HG02571 (cell line): ENCODE results near the gene RGL1.

ENCODE experiments used
- ATAC-seq: cut with Tn5 transposase; IDR thresholded peaks from one replicate; pipeline ENCODE4 v1.9.1; 2021; ENCODE audit warnings: mild to moderate bottlenecking, moderate library complexity; ENCODE audit not compliant: unreplicated experiment

Gene RGL1

DNA sequence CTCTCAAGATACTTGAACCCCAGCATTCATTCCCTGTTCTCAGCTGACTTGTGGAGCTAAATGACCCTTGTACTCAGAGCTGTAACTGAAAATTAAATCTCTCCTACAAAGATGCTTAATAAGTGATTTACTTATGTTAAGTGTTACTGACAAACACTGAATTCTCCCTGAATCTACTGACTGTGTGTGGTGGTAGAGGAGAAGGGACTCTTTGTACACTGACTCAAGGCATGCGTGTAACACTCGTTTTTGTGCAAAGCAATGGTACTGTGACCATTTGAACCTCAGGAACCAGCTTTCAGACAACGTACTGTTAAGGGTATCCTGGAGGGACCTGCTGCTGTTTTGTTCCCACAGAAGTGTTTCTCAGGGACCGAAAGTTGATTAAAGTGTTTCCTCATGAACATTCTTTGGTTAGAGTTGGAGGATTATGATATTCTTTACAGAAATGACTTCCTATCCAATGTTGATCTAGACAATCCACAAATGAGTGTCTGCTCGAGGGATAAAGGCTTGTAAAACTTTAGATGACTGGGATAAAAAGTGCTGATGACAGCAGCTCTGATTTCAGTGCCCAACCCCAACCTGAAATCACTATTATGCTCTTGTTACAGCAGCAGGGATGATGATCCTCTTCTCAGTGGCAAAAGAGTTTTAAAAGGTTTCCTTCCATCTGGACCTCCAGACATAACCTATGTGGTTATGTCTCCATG, 12.8 kb downstream of the RGL1 start:
- ATAC-seq, result no peak

DNA sequence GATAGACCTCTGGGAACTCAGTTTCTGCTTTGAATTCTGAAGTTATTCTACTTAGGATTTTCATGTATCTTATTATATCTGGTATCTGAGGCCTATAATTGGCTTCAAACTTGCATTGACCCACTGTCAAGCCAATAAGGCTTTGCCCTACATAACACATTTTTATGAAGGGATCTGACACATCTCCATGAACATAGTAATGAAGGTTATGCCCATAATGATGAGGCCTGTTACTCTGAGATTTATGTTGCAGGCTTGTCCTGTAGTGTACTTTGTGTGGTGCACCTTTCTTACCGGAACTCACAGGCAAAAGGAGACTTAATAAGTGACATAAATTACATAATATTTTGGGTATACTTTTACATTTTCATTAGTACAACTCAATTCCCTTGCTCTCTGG, 14.1 kb downstream of the RGL1 start:
- ATAC-seq, result no peak

DNA sequence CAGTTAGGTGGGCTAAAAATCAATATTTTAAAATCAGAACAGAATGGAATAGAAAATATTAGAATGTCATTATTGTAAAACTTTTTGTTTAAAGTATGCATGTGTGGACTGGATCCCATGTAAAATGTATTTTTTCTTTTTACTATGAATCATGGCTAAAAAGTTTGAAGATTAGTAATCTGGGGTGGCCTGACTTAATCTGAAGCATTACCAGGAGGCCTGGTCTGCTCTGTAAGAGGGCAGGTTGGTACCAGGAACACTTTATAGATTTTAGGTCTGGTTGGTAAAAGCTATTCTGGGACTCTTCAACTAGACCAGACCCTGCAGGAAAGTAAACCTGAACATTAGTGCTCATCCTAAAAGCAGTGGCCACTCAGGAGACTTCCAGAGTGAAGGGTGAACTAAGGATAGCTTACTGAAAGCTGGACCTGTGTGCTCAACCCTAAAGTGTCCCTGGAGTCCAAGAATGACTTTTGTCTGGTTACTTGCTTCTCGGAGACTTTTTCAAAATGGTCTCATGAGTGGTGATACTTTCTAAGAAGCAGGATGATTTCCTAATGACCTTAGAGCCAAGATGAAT, 16.5 kb downstream of the RGL1 start:
- ATAC-seq, result no peak

DNA sequence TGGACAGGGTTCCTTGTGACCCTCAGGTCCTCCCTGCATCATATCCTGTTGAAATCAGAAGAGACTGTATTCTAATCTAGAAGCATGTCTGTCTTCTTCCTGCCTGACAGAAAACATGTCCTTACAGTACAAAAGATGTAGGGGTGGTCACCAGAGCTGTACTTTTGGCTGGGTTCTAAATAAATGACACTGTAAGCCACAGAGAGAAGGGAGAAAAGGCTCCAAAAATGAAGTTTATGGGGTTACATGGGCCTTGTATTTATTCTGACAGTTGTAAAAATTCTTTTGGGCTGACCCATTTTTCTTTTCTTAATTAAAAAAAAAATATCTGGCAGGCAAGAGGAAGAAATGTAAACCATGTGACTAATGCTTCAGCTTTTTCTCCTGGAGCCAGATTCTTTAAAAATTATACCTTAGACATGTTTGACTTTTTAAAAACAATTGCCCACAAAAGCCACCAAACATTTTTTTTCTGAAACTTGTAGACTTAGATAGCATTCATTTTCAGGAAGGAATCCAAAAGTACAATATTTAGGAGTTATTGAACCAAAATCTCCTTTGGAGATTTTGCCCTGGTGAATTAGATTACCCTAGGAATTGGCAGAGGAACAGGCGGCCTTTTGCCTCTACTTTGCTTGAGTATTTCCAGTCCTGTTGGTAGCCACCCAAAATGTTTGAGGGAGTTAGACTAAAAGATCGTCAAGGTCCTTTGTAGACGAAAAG, 17.1 kb downstream of the RGL1 start:
- no peak for ATAC-seq

DNA sequence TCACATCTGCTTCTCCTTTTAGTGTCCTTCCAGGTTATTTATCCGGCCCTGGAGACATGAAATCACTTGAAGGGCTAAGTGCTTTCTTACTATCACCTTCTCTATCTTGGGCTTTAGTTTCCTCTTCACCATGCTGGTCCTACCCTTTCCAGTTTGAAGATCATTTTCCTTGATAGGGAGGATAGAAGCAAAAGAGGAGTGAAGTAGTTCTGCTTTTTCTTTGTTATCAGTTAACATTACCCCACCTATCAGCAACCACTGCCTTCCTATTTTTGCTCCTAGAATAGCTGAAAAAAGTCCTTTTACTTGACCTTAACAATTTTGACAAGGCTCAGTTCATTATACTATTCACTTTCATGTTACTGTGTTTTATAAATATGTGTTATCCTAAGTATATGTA, 19.4 kb downstream of the RGL1 start:
- no peak for ATAC-seq

DNA sequence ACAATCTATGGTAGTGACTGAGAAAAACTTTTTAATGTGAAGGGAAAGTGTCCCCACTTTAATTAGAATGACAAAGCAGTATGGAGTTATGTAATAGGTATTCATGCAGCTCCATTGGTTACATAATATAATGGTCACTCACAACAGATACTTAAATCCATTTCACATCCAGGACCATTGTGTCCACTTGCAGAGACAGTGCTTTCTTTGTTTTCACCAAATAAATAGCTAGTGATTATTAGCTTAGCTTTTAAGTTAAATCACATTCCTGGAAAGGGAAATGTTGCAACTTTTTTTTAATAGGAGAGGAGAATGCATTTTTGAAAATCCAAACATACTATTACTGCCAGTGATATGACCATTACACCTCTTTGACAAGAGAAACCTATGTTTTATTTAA, 22.9 kb downstream of the RGL1 start:
- no peak for ATAC-seq

DNA sequence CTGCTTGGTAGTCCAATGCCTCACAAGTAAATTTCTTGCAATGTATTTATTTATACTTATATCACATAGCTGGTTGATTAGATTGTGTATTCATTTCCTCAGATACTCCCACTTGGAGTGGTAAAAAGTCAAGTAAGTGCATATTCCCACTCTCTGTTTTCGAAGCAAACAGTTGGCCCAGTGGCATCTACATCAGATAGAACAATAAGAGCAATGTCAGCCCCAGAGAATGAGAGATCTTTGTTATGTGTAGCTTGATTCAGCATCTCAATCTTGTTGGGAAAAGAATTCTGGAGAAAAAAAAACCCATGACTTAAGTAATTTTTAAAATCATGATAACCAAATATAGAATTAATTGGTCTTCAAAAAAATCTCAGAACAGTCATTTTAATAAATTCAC, 25.5 kb downstream of the RGL1 start:
- no peak for ATAC-seq

DNA sequence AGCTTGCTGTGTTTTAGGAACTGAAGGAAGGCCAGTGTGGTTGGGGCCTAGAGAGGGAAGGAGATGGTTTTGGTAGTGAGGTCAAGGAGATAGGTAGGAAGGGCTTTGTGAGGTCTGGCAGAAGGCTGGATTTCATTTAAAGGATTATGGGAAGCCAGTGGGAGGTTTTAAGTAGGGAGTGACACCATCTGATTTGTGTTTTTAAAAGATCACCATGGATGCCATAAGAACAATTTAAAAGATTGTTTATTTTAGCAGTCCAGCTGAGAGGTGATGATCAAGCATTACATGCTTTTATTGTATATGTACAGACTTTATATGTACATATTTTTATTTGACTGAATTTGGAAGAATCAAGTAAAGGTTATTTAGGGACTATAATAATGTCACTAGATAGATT, 26.4 kb downstream of the RGL1 start:
- no peak for ATAC-seq

DNA sequence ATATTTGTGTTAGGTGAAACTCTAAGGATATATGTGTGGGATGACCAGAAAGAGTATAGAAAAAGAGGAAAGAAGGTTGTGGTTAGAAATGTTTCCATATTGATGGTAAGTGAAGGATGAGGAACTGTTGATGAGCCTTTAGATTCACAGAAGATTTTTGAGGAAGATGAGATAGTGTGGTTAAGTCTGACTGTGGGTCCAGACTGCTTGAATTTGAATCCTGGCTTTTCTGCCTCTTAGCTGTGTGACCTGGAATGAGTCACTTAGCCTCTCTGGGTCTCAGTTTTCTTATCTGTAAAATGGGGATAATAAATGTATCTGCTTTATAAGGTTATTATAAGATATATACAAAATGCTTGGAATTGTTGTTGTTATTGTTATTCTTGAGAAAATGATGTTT, 27.5 kb downstream of the RGL1 start:
- no peak for ATAC-seq

DNA sequence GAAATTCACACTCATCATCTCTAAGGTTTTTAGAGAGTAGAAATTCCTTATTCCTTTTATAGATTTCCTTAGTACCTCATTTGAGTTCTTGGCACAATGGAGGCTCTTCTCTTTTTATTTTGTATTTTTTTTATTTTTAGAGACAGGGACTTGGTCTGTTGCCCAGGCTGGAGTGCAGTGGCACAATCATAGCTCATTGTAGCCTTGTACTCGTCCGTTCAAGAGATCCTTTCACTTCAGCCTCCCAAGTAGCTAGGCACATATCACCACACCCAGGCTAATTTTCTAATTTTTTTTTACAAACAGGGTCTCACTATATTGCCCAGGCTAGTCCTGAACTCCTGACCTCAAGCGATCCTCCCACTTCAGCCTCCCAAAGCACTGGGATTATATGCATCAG, 29.6 kb downstream of the RGL1 start:
- no peak for ATAC-seq

DNA sequence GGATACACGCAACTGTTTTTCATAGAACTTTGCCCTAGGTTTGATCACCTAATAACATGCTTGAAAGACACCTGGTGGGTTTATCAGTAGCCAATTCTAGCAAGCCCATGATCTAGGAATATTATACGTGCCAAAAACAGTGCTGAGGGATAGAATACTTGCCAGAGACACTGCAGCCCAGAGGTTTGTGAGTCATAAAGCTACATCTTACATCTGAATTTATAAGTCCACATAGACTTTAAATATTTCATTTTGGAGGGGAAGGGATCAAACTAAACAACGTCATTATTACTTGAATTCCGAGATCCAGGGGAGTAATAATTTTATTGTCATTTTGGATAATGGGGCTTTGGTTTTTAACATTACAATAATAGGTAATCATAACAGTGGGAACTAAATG, 31.7 kb downstream of the RGL1 start:
- no peak for ATAC-seq

DNA sequence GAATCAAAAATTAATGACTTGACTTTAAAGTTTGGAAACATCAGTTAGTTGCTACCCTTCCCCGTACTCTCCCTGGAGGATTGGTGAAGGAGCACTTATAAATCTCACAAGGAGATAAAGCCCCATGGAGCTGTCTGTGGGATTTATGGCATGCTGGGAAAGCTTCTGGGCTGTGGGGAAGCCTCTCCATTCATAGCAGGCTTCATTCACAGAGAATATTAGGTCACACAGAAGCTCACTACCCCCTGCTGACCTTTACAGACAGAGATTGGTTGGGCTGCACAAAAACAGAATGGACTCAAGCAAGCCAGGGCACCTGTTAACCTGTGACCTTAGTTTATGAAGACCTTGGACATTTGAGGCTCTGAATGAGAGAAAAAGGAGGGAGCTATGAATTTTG, 32.1 kb downstream of the RGL1 start:
- no peak for ATAC-seq

DNA sequence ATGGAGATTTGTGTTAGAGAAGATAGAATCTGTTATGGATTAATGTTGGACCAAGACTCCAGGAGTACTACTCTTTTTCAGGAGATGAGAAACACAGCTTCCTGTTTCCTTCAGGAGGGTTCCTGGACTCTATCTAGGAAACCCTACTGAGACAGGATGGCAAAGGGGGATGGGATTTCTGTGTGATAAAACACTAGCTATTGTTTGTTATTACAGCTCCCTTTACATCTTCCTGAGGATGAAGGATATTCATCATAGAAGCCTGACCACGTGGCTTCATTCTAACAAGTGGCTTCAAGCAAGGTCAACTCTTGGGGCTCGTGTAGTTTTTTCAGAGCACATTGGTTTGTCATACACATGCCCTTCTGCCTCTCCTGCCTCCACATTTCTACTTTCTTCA, 33.3 kb downstream of the RGL1 start:
- no peak for ATAC-seq

DNA sequence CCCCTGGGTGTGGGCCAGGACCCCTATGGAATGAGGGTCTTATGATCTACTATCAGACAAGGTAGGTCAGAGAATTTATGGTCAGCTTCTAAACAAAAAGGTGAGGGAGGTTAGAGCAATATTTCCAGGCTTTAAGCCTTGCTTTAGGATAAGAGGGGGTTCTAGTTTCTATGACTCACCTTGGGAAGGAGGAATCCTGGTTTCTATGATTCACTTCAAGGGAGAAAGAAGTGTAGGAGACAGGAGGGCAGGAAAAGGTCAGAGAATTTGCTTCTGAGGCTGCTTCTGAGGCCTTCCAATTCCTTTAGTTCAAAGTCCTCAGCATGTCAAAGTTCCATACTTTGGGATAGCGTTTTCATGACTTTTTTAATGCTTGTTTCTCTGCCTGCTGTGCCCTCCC, 35.2 kb downstream of the RGL1 start:
- ATAC-seq, result no peak

DNA sequence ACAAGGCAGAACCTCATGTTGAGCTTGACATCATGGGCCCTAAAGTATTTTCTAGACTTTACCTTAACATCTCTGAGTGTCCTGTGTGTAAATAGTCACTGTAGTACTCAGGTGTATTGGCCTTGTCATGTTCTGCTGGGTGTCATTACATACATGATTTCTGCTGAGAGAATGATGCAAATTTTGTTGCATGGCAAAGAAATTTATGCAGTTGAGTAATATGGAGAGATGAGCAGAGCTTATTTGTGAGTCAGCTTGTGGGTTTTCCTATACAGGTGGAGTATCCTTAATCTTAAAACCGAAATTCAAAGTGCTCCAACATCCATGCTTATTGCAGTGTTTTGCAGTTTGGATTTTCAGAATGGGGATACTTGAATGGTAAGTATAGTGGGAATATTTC, 36.6 kb downstream of the RGL1 start:
- peak; percentile 50 for ATAC-seq

DNA sequence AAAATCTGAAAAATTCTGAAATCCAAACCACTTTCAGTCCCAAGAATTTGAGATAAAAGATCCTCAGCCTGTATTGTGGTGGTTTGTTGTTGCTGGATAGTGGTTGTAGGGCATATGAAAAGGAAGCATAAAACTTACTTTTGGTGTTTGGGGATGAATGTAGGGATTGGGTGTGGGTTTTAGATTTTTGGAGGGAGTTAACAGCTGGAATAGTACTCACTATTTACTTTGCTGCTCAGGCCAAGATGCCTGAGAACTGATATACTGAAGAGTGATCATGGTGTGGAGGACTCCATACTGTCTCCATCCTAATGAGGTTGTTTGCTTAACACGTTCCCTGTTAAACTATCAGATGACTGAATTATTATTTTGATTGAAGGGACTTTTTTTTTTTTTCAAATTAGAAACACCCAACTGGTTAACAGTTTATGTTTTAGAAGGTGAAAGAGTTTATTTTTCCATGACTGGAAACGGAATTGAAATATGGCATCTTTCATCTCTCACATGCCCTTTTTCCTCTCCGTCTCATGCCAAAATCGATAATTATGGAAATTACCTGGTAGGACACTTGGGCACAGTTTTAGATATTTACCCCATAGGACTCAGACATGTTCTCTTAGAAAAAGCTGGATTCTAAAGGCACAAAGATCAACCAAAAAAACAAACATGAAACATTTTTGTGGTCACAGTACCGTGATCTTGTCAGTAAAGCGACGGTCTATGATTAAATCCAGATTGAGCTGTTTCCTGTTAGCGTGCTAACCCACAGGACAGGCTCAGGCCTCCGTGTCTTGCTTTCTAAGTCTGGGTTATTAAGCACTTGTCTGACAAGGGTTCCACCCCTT, 37.3 kb downstream of the RGL1 start:
- peak; percentile 84 for ATAC-seq

DNA sequence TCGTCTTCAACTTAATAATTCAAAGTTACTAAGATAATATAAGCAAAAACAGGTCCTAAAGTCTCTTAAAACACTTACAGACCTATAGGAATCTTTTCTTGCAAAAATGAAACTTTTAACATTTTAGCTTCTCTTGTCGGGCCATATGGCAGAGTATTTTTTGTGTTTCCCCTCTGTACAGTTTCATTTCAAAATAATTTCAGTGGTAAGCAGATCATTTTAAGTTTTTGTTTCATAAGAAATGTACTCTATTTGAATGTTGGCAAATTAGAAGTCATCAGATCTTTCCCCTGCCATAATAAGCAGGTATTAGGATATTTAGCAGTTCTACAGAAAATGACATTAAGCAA, 37.9 kb downstream of the RGL1 start:
- peak; percentile 37 for ATAC-seq

DNA sequence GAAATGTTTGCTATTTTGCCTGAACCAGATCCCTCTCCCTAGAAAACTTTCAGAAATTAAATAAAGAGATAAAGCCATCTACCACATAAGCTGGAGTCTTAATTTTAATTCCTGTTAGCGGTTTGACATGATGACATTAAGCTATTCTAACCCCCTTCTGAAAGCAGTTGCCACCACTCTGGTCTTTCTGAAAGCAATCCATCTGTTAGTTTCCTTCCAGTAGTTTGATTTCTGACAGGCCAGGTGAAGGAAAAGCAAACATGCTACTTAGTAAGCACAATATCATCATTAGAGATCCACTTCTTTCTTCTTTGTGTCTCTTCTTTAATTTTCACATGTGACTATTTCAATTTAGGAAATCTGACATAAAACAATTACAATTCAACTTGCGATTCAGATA, 39.9 kb downstream of the RGL1 start:
- ATAC-seq, result no peak

DNA sequence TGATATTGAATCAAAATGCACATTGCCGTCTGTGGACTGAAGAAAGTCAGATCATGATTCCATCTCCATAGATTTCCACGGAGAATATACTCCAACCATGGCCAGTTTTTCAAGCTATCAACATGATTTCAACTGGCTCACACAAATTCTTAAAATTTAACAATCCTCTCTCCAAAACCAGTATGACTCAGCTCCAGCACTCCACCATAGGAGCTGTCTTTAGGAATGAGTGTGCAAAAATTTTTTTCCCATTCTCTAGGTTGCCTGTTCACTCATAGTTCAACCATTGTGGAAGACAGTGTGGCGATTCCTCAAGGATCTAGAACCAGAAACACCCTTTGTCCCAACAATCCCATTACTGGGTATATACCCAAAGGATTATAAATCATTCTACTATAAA, 40.8 kb downstream of the RGL1 start:
- no peak for ATAC-seq

DNA sequence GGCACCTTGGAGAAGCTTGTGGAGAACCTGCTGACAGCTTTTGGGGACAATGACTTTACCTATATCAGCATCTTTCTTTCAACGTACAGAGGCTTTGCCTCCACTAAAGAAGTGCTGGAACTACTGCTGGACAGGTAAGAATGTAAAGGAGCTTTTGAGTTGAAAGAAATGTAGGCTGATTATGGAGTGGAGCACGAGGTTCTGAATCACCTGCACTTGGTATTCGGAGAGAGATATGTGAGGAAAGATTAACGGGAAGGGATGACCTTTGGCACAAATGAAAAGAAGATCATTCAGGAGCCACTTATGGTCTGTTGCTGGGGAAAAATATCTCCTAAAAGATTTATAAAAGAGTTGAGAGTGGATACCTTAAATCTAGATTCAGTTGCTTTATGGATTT, 42.7 kb downstream of the RGL1 start:
- no peak for ATAC-seq

DNA sequence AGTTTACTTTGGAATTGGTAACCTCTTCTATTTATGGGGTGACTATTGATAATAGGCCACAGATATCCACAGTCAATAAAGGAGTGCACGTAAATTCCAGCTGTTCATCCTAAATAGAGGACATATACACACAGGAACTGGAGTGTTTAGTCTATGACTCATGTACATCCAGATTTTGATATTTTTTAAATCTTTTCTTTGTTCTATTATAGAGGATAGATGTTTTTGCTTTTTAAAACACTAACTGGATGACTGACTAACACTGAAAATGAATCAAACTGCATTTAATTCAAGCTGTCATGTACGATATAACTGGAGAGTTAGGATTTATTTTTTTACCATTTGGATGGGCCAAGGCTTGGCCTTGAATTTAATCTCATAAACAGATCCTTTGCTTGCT, 45.9 kb downstream of the RGL1 start:
- ATAC-seq, result no peak

DNA sequence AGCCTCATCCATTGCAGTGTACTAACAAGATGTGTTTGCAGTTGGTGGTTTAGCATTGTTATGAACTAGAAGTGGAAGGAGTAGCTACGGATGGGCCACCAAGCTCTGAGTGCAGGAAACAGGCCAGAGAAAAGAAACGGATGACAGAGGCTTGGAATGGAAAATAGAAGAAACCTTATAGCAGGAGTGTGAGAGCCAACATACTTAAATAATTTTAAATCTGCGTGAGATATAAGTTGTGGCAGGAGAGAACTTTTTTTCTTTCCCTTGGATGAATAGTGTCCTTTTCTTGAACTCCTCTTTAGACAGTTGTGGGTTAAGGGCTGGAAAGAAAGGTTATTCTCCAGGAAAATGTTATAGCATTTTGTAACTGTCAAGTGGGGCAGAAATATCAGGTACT, 54.2 kb downstream of the RGL1 start:
- no peak for ATAC-seq
